CD14-positive monocyte (primary cell): ENCODE measurements around the gene CHD2. TPM values are rescaled to one million over a fixed set of nuclear protein-coding genes. Genes with fewer than 3 reads are reported as not detected.
"Not testable (repeated sequence)": the region's sequence is repeated elsewhere in the genome, so short reads cannot be mapped to it uniquely, and the experiment has no call there.

ENCODE experiments used
- DNase-seq, 3 donors: peaks; one replicate each; pipeline ENCODE4 v3.0.0-alpha.2; 2011 to 2022
- H2AFZ ChIP-seq: 2 replicates; pipeline ENCODE4 v1.6.0; 2012; ENCODE audit warnings: mild to moderate bottlenecking, low read depth, low read length, inconsistent platforms; ENCODE audit not compliant: insufficient read depth, poor library complexity, severe bottlenecking
- H3K27ac ChIP-seq, 2 donors: 1 replicate in 1 of 2; 2 replicates in 1 of 2; pipeline ENCODE4 v1.5.1; 2012 to 2013; ENCODE audit warnings: low read length in 2 of 2, control low read depth in 1 of 2, inconsistent platforms in 1 of 2, low read depth in 1 of 2, mild to moderate bottlenecking in 1 of 2
- H3K27me3 ChIP-seq, 2 donors: one replicate each; pipeline versions ENCODE4 v1.6.0 to v1.6.1; 2011 to 2013; ENCODE audit warnings: low read length in 2 of 2; ENCODE audit not compliant: control insufficient read depth in 2 of 2, insufficient read depth in 2 of 2
- H3K36me3 ChIP-seq, 2 donors: replicated peaks in 1 of 2; 1 replicate in 1 of 2; 2 replicates in 1 of 2; pipeline versions ENCODE4 v1.5.1 to v1.6.1; 2012 to 2013; ENCODE audit warnings: low read length in 2 of 2, control low read depth in 1 of 2, inconsistent platforms in 1 of 2, mild to moderate bottlenecking in 1 of 2; ENCODE audit not compliant: insufficient read depth in 2 of 2, control insufficient read depth in 1 of 2
- H3K4me1 ChIP-seq, 2 donors: 1 replicate in 1 of 2; 2 replicates in 1 of 2; pipeline versions ENCODE4 v1.5.1 to v1.6.1; 2012 to 2013; ENCODE audit warnings: low read length in 2 of 2, control low read depth in 1 of 2, inconsistent platforms in 1 of 2, mild to moderate bottlenecking in 1 of 2, moderate library complexity in 1 of 2; ENCODE audit not compliant: insufficient read depth in 2 of 2, control insufficient read depth in 1 of 2
- H3K4me2 ChIP-seq: replicated peaks from 2 replicates; pipeline ENCODE3; 2012; ENCODE audit warnings: low read length, moderate library complexity, mild to moderate bottlenecking; ENCODE audit not compliant: poor library complexity, severe bottlenecking; ENCODE audit errors: extremely low read depth
- H3K4me3 ChIP-seq, 3 experiments: fragments of 200-600 bp in 1 of 3; sonication (generic) in 1 of 3; replicated peaks in 1 of 3; 1 replicate in 2 of 3; 2 replicates in 1 of 3; pipeline ENCODE4 v1.5.1; 2011 to 2013; ENCODE audit warnings: low read length in 3 of 3, mild to moderate bottlenecking in 3 of 3, control low read depth in 2 of 3, low read depth in 2 of 3, inconsistent platforms in 1 of 3, moderate library complexity in 1 of 3
- H3K79me2 ChIP-seq: 2 replicates; pipeline ENCODE4 v1.6.0; 2012; ENCODE audit warnings: mild to moderate bottlenecking, control low read depth, inconsistent platforms, low read length, moderate library complexity; ENCODE audit not compliant: insufficient read depth
- H3K9ac ChIP-seq: 2 replicates; pipeline ENCODE4 v1.6.0; 2017; ENCODE audit warnings: low read length, mild to moderate bottlenecking; ENCODE audit not compliant: insufficient read depth, poor library complexity, severe bottlenecking
- H3K9me3 ChIP-seq, 2 donors: replicated peaks in 1 of 2; 1 replicate in 1 of 2; 2 replicates in 1 of 2; pipeline versions ENCODE4 v1.5.1 to v1.6.1; 2012 to 2013; ENCODE audit warnings: low read length in 2 of 2, control low read depth in 1 of 2; ENCODE audit not compliant: control insufficient read depth in 1 of 2, insufficient read depth in 1 of 2
- H4K20me1 ChIP-seq: 2 replicates; pipeline ENCODE4 v1.6.0; 2012; ENCODE audit warnings: mild to moderate bottlenecking, low read length, control low read depth, moderate library complexity; ENCODE audit not compliant: insufficient read depth
- H3K27ac Mint-ChIP-seq, 7 donors: one replicate each; pipeline ENCODE4 v1.8.0; 2020; ENCODE audit warnings: mild to moderate bottlenecking in 7 of 7, mixed read lengths in 7 of 7, moderate library complexity in 6 of 7, inconsistent platforms in 2 of 7
- H3K27me3 Mint-ChIP-seq, 3 donors: one replicate each; pipeline ENCODE4 v1.8.0; 2021 to 2022; ENCODE audit warnings: low read depth in 3 of 3, mild to moderate bottlenecking in 3 of 3, mixed read lengths in 3 of 3, moderate library complexity in 3 of 3, inconsistent platforms in 1 of 3
- H3K36me3 Mint-ChIP-seq, 2 donors: one replicate each; pipeline ENCODE4 v1.8.0; 2020; ENCODE audit warnings: mixed read lengths in 2 of 2, inconsistent platforms in 1 of 2, mild to moderate bottlenecking in 1 of 2
- H3K4me1 Mint-ChIP-seq: one replicate; pipeline ENCODE4 v1.8.0; 2020; ENCODE audit warnings: mild to moderate bottlenecking, mixed read lengths
- H3K4me3 Mint-ChIP-seq, 2 donors: one replicate each; pipeline ENCODE4 v1.8.0; 2020; ENCODE audit warnings: mild to moderate bottlenecking in 2 of 2, mixed read lengths in 2 of 2, moderate library complexity in 1 of 2
- H3K9me3 Mint-ChIP-seq, 7 donors: one replicate each; pipeline ENCODE4 v1.8.0; 2020 to 2022; ENCODE audit warnings: mixed read lengths in 7 of 7, mild to moderate bottlenecking in 6 of 7, moderate library complexity in 6 of 7, inconsistent platforms in 2 of 7
- WGBS: methylation state at CpG from one replicate; pipeline ENCODE4 v1.1.5; 2013; ENCODE audit warnings: missing lambda C conversion rate; ENCODE audit not compliant: insufficient coverage; 5-methylcytosine and 5-hydroxymethylcytosine counted together
- intact Hi-C, 2 donors: fragments of 100-400 bp; cut with micrococcal nuclease; formaldehyde crosslinking; loops; one replicate each; pipeline versions ENCODE4 v1.15.0 to v1.15.1; 2023
- polyA plus RNA-seq, 3 donors: library from polyadenylated mRNA; depleted of rRNA in 1 of 3; unstranded in 2 of 3; stranded (reverse) in 1 of 3; fragments of 300-500 nt in 2 of 3; fragments of >200 nt in 1 of 3; fragmentation: Illumina TruSeq in 2 of 3; gene quantifications; 1 replicate in 2 of 3; 2 replicates in 1 of 3; pipeline ENCODE4 v1.2.3, GENCODE V29; 2012 to 2021
- TF ChIP-seq, protein P1 (sequence below): fragments of 200-600 bp; IDR thresholded peaks from one replicate; pipeline ENCODE4 v1.8.0; 2022; ENCODE audit warnings: antibody characterized with exemption, mild to moderate bottlenecking

The CHD2 gene
- polyA plus RNA-seq, 3 donors: 9.6 to 61.2 (median 11.4) TPM

DNA sequence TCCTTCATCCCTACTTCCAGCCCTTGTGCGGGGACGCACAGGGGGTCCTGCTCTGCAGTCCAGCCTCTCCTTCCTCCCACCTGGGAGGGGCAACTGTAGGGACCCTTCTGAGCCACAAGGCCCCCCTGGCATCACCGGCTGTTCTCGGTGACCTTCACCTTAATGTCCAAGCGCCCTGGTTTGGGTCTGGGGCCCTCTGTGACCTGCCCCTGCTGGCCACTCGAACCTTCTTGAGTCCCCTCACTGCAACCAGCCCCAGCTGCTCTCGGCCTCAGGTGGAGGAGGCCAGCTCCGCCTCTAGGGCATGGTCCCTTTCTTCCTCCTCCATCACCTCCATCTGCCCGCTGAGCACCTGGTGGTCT lies 131.0 kb downstream of the CHD2 start:
- Histone ChIP-seq H4K20me1 (peaks cover 6% of the 10 kb centered on the region), H3K9me3 (no peaks in the 10 kb centered on the region), H2AFZ (peak overlapping the region; percentile 36), H3K27ac (no peak overlapping the region), H3K27me3 (no peaks in the 10 kb centered on the region), H3K4me3 (no peak overlapping the region), H3K9ac (no peak overlapping the region), H3K79me2 (peaks cover 5% of the 10 kb centered on the region), H3K36me3 (no peaks in the 10 kb centered on the region), H3K4me2 (peak overlapping the region; percentile 15), H3K4me1 (peaks cover 55 to 59% of the 10 kb centered on the region in 2 donors)
- intact Hi-C loops: loop anchor here in 1 of 2 donors (5.0 to 10.0 kb wide), 2 partner anchors 204 to 1091 kb away; no protein-coding TSS in a partner anchor
- no peak overlapping the region for H3K27ac Mint-ChIP-seq
- H3K27me3 Mint-ChIP-seq: peaks cover 2 to 5% (median 2%) of the 10 kb centered on the region in 3 donors
- H3K36me3 Mint-ChIP-seq: peaks cover 10 to 13% of the 10 kb centered on the region in 2 donors
- H3K9me3 Mint-ChIP-seq: peaks cover 0 to 6% (median 3%) of the 10 kb centered on the region in 7 donors
- WGBS: 94% methylated on average over 7 of the region's 9 CpGs
- no peak for DNase-seq
- peaks cover 57% of the 10 kb centered on the region for H3K4me1 Mint-ChIP-seq
- TF ChIP-seq, protein P1, sequence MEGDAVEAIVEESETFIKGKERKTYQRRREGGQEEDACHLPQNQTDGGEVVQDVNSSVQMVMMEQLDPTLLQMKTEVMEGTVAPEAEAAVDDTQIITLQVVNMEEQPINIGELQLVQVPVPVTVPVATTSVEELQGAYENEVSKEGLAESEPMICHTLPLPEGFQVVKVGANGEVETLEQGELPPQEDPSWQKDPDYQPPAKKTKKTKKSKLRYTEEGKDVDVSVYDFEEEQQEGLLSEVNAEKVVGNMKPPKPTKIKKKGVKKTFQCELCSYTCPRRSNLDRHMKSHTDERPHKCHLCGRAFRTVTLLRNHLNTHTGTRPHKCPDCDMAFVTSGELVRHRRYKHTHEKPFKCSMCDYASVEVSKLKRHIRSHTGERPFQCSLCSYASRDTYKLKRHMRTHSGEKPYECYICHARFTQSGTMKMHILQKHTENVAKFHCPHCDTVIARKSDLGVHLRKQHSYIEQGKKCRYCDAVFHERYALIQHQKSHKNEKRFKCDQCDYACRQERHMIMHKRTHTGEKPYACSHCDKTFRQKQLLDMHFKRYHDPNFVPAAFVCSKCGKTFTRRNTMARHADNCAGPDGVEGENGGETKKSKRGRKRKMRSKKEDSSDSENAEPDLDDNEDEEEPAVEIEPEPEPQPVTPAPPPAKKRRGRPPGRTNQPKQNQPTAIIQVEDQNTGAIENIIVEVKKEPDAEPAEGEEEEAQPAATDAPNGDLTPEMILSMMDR: no peak
- no peak overlapping the region for H3K4me3 Mint-ChIP-seq

DNA sequence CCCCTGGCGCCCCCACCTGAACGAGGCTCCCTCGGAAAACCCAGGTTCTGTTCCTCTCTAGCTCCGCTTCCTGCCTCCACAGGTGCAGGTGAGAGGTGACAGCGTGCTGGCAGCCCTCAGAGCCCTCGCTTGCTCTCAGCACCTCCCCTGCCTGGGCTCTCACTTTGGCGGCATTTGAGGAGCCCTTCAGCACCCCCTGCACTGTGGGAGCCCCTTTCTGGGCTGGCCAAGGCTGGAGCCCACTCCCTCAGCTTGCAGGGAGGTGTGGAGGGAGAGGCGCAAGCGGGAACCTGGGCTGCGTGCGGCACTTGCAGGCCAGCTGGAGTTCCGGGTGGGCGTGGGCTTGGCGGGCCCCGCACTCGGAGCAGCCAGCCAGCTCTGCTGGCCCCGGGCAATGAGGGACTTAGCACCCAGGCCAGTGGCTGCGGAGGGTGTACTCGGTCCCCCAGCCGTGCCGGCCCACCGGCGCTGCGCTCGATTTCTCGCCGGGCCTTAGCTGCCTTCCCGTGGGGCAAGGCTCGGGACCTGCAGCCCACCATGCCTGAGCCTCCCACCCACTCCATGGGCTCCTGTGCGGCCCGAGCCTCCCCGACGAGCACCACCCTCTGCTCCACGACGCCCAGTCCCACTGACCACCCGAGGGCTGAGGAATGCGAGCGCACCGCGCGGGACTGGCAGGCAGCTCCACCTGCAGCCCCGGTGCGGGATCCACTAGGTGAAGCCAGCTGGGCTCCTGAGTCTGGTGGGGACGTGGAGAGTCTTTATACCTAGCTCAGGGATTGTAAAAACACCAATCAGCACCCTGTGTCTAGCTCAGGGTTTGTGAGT lies 131.6 kb downstream of the CHD2 start:
- H3K9ac ChIP-seq, H3K27me3 ChIP-seq, H4K20me1 ChIP-seq, H3K4me3 Mint-ChIP-seq, H3K79me2 ChIP-seq, H3K4me2 ChIP-seq, DNase-seq, H3K9me3 ChIP-seq, H2AFZ ChIP-seq, H3K27ac Mint-ChIP-seq, H3K4me3 ChIP-seq, H3K36me3 ChIP-seq, H3K27me3 Mint-ChIP-seq, H3K9me3 Mint-ChIP-seq, H3K27ac ChIP-seq, H3K36me3 Mint-ChIP-seq: not testable (repeated sequence)
- H3K4me1 ChIP-seq: peaks cover 55 to 59% of the 10 kb centered on the region in 2 donors
- H3K4me1 Mint-ChIP-seq: peaks cover 55% of the 10 kb centered on the region
- WGBS: 95% methylated on average over 32 of the region's 44 CpGs
- intact Hi-C loops: loop anchor here in 1 of 2 donors (5.0 to 10.0 kb wide), 2 partner anchors 203 to 1091 kb away; no protein-coding TSS in a partner anchor

DNA sequence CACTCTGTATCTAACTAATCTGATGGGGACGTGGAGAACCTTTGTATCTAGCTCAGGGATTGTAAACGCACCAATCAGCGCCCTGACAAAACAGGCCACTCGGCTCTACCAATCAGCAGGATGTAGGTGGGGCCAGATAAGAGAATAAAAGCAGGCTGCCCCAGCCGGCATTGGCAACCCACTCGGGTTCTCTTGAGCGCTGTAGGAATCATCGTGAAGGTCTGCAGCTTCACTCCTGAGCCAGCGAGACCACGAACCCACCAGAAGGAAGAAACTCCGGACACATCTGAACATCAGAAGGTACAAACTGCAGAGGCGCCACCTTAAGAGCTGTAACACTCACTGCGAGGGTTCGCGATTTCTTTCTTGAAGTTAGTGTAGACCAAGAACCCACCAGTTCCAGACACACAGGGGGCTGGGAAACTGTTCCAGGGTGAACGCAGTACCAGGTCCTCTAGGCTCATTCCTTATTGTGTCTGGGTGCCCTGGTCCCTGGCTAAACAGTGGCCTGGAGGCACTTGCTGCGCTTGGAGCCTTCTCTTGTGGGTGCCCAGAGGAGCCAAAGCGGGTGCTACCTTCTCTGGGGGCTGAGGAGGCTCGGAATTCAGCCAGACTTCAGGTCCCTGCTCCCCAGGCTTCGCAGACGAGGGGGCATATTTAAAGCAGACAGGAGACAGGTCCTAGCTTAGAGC lies 132.5 kb downstream of the CHD2 start:
- not testable (repeated sequence) for H3K79me2 ChIP-seq, H3K4me3 ChIP-seq, H3K27me3 ChIP-seq, H3K9me3 Mint-ChIP-seq, H3K4me3 Mint-ChIP-seq, H3K9ac ChIP-seq, H3K27ac ChIP-seq, H4K20me1 ChIP-seq, H3K9me3 ChIP-seq, DNase-seq, H3K36me3 ChIP-seq, H3K36me3 Mint-ChIP-seq, H3K27me3 Mint-ChIP-seq, H3K4me2 ChIP-seq, H2AFZ ChIP-seq
- intact Hi-C loops: loop anchor here in 1 of 2 donors (5.0 to 10.0 kb wide), 2 partner anchors 202 to 1090 kb away; no protein-coding TSS in a partner anchor
- H3K4me1 ChIP-seq: peaks cover 55 to 59% of the 10 kb centered on the region in 2 donors
- WGBS: 89% methylated on average over 16 of the region's 21 CpGs
- H3K27ac Mint-ChIP-seq: peak overlapping the region in 1 of 7 donors; percentile 70
- peaks cover 56% of the 10 kb centered on the region for H3K4me1 Mint-ChIP-seq
